ENCODE measurements around the gene CRIP2.

Gene CRIP2

DNA sequence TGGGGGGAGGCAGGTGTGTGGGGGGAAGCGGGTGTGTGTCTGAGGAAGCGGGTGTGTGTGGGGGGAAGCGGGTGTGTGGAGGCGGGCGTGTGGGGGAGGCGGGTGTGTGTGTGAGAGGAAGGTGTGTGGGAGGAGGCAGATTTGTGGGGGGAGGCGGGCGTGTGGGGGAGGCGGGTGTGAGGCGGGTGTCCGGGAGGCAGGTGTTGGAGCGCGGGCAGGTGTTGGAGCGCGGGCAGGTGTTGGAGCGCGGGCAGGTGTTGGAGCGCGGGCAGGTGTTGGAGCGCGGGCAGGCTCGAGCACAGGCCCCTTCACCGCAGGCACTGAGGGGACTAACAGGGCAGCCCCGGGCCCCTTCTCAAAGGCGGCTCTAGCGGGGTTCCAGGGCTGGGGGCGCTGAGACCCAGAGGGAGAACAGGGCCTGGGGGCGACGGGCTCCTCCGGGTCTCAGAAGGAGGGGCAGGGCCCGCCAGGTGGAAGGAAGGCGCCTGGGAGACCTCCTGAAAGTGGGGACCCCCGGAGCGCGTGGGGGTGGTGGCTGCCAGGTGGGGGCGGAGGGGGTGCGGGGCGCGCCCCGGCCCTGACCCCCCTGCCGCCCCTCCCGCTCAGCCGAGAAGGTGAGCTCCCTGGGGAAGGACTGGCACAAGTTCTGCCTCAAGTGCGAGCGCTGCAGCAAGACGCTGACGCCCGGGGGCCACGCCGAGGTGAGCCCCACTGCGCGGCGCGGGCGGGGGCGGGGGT, 3.2 kb downstream of the CRIP2 start:
- peak; percentile 88 for DNase-seq

DNA sequence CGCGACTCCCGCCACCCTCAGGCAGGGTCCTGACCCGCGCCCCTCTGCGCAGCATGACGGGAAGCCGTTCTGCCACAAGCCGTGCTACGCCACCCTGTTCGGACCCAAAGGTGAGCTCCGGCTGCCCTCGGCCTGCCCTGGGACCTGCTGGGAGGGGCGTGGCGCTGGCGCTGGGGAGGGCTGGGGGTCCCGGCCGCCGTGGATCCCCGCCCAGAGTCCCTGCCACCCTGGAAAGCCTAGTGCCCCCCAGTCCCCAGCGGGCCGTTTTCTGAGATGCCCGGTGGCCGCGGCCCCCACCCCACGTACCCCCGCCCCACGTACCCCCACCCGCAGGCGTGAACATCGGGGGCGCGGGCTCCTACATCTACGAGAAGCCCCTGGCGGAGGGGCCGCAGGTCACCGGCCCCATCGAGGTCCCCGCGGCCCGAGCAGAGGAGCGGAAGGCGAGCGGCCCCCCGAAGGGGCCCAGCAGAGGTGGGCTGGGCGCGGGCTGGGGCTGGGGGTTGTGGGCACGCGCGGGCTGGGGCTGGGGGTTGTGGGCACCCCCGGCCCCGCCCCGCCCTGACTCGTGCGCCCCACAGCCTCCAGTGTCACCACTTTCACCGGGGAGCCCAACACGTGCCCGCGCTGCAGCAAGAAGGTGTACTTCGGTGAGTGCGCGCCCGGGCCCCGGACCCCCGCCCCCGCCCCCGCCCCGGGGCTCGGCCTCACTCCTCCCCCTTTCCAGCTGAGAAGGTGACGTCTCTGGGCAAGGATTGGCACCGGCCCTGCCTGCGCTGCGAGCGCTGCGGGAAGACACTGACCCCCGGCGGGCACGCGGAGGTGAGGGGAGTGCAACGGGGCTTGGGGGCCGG, 4.0 kb downstream of the CRIP2 start:
- DNase-seq: peak; percentile 58

DNA sequence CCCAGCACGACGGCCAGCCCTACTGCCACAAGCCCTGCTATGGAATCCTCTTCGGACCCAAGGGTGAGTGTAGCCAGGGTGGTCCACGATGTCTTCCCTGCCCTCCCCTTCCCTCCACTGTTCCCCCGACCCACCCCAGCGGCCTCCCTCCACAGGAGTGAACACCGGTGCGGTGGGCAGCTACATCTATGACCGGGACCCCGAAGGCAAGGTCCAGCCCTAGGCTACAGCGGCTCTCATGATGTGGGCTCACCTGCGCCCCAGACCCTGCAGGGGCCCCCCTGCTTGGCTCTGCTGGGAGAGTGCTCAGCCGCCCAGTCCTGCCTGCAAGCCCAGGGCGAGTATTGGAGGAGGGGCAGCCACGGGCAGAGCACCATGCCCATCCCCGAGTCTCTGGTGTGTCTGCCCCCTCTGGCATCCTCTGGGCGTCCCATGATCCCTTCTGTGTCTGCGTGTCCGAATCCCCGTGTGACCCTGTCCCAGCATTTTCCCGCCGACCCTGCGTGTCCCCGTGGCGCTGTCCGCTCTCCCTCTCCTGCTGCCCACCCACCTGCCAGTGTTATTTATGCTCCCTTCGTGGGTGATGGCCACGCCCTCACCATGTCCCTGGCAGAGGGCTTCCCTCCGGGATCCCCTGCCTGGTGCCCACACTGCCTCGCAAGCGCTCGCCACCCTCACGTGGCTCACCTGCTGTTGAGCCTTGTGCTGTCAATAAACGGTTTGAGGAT, 5.0 kb downstream of the CRIP2 start:
- DNase-seq: peak; percentile 24

DNA sequence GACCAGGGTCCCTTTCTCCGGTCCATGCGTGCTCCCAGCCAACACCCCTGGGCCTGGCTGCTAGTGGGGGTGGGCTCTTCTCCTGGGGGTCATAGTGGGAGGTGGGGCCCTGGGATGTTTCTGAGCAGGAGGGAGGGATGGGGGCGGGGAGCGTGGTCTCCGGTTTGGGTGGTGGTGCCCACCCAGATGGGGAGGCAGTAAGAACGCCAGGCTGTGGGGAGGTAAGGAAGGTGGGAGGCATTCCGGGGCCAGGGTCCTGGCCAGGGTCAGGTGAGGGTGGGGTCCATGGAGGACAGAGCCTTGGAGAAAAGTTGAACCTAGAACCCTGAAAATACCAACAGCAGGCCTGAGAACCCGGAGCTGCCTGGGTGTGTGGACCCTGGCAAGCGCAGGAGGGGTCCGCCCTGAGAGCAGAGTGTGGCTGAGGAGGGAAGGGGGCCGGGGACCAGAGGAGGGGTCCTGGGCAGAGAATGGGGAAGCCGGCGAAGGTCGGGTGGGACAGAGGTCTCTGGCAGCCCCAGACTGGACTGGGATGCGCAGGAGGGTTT, 5.7 kb downstream of the CRIP2 start:
- no peak for DNase-seq

DNA sequence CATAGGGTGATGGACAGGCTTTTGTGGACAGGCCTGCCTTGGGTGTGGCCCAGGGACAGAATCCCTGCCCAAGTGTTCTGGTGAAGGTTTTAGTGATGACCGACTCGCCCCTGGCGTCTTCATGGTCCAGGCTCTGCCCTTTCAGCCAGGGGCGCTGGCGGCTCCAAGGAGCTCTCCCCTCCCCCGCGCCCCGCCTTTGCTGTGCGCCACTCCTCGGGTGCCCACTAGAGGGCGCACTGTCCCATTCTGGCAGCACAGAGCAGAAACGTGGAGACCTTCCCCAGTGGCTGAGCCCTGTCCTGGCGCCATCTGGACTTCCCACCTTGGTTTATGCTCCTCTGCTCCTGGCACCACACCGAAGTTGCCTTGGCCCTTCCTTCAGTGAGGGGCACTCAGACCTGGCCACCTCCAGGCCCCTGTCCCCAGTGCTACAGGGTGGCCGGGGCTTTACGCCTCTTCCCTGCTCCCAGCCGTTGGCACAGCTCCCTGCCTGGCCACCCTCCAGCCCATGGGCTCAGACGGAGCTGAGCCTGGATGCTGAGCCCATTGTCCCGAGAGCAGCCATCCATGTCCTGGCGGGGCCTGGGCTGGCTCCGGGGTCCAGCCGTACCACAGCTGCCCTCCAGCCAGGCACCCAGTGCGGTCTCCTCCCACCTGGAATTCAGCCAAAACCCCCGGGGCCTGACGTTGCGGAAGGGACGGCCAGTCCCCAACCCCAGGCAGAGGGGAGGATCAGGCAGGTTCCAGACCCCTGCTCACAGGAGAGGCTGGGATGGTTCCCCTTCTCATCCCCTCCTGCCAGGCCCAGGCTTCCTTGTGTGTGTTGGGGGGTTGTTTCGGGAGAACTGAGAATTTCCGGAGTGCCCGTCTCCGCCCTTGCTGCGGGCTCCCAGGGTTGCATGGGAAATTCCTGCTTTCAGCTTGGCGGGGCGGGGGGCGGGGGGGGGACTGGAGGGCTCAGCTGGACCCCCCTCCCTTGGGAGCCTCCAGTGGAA, 6.5 kb downstream of the CRIP2 start:
- DNase-seq: peak; percentile 89

DNA sequence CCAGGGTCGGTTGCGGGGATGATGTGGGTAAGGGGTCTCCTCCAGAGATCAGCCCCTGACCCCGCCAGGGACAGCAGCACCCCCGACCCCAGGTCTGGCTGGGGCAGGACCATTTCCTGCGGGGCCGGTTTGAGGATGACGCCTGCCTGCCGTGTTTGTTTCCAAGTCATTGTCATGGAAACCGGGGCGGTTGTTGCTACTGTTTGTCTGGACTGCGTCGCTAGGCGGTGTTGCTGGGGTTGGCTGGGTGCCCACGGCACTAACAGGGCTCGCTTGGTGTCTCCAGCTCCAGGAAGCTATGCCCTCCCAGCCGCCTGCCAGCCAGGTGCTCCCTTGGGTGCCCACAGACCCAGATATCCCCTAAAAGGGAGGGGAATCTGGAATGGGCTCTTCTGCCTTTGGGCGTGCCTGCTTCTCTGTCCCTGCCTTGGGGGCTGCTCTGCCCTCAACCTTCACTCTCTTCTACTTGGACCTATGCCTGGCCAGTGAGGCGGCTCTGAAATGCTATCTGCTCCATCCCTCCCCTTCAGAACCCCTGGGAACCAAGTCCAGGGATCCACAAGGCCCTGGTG, 7.4 kb downstream of the CRIP2 start:
- peak; percentile 96 for DNase-seq

DNA sequence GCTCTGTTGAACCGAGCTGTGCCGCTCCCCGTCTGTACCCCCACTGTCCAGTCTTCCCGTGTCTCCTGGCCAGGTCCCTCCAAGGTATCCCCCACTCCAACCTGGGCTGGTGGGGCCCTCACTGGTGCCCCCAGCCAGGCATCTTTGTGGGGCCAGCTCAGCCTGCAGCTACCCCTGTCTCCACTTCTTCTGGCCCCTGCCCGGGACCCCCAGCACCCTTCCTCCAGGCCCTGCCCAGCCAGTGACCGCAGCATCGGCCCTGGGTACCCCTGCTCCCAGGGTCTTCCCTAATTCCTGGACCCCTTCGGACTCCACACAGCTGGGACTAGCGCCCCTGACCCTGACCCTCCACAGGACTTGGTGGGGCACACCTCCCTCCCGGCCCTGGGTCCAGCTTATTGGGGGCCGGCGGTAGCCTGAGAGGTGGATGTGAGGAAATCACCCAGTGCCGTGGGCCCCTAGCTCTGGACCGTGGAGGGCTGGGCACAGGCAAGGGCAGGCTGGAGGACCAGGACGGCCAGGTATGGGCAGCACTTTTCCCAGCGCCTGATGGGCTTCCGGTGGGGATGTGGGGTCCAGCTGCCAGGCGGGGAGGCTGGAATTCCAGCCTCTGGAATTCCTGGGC, 8.0 kb downstream of the CRIP2 start:
- DNase-seq: no peak

DNA sequence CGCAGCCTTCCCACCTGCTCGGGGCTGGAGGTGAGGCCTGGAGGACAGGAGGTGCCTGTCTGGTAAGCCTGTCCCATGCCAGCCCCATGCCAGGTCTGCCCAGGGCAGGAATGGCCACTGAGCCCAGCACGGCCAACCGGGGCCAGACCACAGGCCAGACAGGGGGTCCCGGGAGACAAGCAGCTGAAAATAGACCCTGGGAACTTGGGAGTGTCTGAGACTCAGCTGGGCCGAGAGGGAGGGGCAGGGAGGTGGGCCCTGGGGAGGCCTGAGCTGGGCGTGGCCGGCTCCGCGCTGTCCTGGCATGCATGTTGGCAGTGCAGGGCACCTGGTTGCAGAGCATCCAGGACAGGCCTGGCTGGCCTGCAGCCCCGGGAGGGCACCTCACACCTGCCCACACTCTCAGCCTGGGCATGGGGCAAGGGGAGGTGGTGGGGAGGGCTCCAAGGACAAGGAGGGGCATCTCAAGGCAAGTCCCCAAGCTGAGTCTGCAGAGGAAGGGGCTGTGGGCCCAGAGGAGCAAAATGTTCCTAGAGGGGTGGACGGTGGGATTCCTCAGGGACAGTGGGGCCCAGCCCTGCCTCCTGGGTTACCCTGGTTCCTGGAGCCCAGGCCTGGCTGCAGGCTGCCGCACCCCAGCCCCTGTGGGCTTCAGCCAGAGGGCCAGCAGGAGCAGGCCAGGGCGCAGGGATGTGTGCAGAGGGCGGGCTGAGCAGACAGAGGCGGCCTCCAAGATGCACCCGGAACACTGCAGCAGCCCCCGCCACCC, 8.9 kb downstream of the CRIP2 start:
- no peak for DNase-seq

DNA sequence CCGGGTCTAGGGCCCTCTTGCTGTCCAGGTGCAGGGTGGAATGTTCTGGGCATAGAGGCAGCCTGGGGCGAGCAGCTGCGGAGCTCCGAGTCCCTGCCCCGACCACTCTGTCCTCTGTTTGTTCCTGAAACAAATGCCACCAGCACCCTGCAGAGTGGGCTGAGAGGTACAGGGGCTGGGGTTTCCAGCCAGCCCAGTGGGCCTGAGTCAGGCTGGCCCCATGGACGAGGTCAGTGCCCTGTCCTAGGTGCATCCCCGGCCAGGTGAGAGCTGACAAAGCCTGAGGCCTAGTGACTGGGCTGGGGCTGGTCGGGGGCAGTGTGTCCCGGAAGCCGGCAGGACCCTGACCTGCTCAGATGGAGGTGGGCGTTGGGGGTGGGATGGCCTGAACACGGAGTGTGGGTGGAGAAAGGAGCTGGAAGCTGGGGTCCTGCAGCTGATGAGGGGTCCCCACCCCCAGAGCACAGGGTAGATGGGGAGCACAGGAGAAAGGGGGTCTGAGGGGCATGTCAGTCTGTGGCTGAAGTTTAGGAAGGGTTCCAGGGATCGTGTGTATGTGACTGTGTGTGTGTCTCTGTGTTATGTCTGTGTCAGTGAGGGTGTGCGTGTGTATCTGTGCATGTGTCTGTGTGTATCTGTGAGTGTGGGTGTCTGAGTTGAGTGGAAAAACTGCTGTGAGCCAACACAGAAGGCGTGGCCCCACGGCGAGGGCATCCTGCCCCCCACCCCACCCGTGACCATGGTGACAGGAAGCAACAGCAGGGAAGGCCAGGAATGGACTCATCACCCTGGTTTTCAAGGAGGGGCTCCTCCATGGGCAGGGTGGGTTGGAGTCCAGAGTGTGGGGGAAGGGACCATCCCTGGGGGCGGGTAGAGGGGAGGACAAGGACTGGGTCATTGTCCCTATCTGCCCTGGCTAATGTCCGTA, 9.7 kb downstream of the CRIP2 start:
- peak; percentile 74 for DNase-seq

DNA sequence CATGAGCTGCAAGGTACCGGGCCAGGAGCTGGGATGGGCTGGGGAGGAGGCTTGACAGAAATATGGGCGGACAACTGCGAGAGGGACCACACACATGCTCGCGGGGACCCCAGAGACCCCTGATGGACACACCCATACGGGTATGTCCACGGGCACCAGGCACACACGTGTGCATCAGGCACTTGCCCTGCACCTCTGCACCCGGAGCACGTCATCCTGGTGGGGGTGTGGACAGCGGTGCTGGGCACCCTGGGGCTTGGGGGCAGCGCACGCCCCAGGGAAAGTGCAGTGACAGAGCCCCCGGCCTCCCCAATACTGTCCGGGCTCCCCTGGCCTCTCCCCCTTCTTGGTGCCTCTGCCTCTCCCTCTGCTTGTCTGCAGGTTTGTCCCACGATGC, 10.4 kb downstream of the CRIP2 start:
- DNase-seq: no peak

DNA sequence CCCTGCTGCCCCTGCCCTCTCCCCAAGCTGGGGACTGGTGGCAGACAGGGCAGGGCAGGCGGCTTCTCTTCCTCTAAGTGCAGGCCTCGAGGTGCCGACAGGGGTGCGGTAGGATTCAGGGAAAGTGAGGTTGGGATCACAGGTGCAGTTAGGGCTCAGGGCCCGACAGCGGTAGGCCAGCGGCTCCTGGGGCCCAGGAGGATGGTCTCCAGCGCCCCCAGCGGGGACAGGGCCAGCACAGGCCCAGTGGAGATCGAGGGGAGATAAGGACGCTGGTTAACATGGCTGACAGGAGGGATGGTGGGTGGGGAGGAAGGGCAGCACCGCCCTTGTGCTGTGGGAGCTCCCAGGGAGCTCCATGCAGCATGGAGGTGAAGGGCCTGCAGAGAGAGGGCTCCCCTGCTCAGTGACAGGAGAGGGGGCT, 11.1 kb downstream of the CRIP2 start:
- peak; percentile 64 for DNase-seq

DNA sequence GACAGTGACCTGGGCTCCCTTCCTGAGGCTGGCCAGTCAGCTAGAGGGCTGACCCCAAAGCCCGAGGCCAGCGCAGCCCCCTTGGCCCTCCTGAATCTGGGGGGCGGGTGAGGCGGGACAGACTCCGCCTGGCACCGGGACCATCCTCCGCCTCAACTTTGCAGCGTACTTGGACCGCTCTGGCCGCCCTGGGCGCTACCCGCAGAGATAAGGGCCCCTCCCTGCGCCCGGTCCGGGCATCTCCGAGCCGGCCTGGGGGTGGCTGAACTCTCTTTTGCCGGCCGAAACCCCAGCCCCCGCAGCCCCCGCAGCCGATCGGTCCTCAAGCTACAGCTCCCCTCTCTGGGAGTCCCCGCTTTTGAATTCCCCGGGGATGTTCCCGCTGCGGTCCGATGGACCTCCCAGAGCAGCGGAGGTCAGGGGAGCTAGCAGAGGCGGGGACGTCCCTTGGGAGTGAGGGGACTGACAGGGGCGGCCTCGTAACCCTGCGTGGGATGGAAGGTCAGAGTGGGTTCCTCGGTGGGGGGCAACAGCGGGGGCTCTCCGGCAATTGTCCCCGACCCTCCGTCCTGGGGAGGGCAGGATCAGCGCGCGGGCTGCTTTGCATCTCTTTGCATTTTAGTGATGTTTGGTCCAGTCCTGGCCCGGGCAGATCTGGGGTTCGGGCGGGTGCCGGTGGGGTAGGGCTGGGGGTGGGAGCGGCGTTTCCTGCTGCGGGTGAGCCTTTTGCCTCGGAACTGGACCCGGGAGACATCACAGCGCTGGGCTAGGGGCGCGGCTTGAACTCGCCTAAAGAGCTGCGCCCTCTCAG, 11.7 kb downstream of the CRIP2 start, which contains the start of gene CRIP1:
TSS of gene CRIP1 (plus strand) at position 724 of the 811 bp plus-strand sequence. CDS start 374 bp downstream, outside the sequence.
- DNase-seq: no peak

DNA sequence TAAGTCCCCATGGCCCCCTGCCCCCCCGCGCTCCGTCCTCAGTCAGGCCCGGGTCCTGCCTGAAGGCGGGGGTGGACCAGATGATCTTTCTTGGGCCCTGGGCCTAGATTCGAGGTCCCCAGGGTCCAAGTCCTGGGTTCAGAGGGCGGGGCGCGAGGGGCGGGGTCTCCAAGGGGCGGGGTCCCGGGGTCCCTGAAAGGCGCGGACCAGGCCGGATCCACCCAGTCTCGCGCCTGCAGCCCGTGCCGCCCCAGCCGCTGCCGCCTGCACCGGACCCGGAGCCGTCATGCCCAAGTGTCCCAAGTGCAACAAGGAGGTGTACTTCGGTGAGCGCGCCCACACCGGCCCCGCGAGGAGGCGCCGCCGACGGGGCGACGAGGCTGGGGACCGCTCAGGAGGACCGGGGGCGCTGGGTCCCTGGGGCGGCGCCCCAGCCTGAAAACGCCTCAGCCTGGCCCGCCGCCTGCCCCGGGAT, 12.4 kb downstream of the CRIP2 start:
- DNase-seq: peak; percentile 72

DNA sequence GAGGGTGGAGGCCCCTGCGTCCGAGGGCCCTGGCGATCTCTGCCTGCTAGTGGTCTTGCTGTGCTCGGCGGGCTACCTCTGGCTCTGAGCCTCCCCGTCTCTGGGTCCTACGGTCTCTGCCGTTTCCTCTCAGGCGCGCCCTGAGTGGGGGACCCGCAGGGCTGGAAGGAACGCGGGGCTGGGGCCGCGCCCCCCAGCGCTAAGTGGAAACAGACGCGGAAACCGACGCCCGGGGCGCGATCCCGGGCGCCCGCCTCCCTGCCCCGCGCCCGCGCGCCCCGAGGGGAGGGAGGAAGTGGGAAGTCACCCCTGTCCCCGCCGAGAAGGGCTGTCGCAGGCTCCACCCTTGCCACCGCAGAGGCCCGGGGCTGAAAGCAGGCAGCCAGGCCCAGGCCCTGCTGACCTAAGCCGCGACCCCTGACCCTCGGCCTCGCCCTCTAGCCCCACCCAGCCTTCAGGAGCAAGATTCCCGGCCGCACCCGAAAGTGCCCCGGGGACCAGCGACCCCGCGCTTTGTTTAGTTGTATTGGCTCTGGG, 12.9 kb downstream of the CRIP2 start:
- peak; percentile 80 for DNase-seq

DNA sequence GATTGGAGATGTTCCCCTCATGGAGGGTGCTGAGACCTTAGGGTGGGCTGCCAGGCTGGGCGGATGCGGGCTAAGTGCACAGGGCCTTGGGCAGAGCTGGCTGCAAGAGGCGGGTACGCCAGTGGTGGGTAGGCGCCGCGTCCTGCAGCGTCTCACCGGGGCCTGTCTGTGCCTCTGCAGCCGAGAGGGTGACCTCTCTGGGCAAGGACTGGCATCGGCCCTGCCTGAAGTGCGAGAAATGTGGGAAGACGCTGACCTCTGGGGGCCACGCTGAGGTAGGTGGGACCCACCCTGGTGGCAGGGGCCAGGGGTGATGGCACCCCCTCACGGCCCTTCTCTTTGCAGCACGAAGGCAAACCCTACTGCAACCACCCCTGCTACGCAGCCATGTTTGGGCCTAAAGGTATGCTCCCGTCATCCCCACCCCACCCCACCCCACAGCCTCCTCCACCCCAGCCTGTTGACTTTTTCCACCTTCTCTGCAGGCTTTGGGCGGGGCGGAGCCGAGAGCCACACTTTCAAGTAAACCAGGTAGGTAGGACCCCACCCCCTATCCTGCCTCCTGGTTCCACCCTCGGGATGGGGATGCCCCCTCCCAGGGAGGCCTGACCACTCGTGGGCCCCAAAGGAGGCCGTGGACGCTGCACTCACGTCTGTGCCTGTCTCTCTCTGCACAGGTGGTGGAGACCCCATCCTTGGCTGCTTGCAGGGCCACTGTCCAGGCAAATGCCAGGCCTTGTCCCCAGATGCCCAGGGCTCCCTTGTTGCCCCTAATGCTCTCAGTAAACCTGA, 13.6 kb downstream of the CRIP2 start:
- DNase-seq: peak; percentile 44

DNA sequence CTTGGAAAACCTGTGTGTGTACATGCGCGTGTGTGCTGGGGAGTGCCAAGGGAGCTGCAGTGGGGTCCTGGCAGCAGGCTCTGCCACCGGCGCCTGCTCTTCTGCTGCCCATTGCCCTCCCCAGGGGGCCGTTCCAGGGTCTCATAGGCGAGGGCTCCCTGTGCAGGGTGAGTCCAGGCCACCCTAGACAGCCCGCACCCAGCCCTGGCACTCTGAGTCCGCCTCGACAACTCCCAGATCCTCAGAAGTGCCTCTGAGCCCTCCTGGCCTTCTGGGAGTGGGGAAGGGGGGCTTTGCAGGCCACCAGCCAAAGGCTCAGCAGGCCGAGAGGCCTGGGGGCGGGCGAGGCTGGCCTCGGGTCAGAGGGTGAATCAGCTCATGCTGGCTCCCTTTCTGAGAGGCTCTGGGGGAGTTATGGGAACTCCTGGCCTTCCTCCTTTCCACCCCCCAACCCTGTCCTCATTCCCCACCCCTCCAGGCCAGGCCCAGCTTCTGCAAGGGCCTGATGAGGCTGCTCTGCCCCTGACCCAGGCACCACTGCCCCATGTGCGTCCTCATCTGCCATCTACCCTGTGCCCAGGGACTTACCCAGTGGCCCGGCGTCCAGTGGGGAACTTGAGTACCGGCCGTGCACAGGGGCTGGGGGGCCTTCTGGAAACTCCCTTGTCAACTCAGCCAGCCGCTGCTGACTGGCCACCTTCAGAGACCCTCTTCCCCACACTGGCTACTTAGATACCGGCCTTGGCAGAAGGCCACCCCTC, 14.3 kb downstream of the CRIP2 start:
- DNase-seq: no peak
